Measurements from ENCODE around the gene DHRS7B. TPM values are rescaled to one million over a fixed set of nuclear protein-coding genes. Genes with fewer than 3 reads are reported as not detected.

The DHRS7B gene
- polyA plus RNA-seq, 1 of the 3 experiments (the other 2 are of a cell fraction), result 17.8 TPM

GRCh38 chr17:21146362-21147015 is 19.7 kb downstream of the DHRS7B start (continued):
- TF ChIP-seq, protein P1, sequence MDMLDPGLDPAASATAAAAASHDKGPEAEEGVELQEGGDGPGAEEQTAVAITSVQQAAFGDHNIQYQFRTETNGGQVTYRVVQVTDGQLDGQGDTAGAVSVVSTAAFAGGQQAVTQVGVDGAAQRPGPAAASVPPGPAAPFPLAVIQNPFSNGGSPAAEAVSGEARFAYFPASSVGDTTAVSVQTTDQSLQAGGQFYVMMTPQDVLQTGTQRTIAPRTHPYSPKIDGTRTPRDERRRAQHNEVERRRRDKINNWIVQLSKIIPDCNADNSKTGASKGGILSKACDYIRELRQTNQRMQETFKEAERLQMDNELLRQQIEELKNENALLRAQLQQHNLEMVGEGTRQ (IDR thresholded peaks at IDR 0.05; ENCODE audit: borderline replicate concordance, low read depth, low read length), result no peak
- no peak for TF ChIP-seq PBX3 (IDR thresholded peaks at IDR 0.05)
- TF ChIP-seq NRF1 (IDR thresholded peaks at IDR 0.05; ENCODE audit: low read depth, low read length), result no peak

DNA sequence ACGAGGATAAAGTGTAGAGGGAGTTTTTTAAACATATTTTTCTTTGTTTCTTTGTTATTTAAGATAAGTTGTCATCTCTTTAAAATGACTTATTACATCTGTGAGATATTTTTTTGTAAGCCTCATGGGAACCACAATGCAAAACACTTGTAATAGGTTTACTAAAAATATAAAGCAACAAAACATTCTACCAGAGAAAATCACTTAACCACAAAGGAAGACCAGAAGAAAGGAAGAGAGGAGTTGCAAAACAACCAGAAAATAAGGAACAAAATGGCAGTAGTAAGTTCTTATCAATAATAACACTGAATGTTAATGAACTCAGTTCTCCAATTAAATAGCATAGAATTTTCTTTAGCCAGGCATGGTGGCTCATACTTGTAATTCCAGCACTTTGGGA is 22.9 kb downstream of the DHRS7B start:
- 85% methylated on average over 1 of the region's 1 CpG for WGBS (ENCODE audit: low lambda C conversion rate)
- Histone ChIP-seq H3K36me3 (replicated peaks in 1 of 2; ENCODE audit: control insufficient read depth in 1 of 2, insufficient read depth in 2 of 2, low read length in 1 of 2) (no peaks in the 10 kb centered on the region), H4K20me1 (ENCODE audit: insufficient read depth) (no peaks in the 10 kb centered on the region), H2AFZ (ENCODE audit: low read depth) (no peak overlapping the region), H3F3A (replicated peaks; ENCODE audit: insufficient read depth) (no peaks in the 10 kb centered on the region), H3K4me1 (ENCODE audit: control insufficient read depth in 1 of 2, insufficient read depth in 2 of 2, low read depth in 1 of 2, low read length in 1 of 2) (no peaks in the 10 kb centered on the region), H3K27ac (ENCODE audit: low read depth in 2 of 2, low read length in 1 of 2) (no peak overlapping the region), H3K4me3 (ENCODE audit: low read depth in 2 of 2, low read length in 1 of 2) (no peak overlapping the region), H3K9me3 (peaks cover 13% of the 10 kb centered on the region; the same call in 1 of the 2 replicates), H3K4me2 (no peak overlapping the region), H3K79me2 (ENCODE audit: insufficient read depth) (no peaks in the 10 kb centered on the region), H3K27me3 (ENCODE audit: insufficient read depth) (no peaks in the 10 kb centered on the region), H3K9me2 (no peaks in the 10 kb centered on the region), H3K9ac (no peak overlapping the region)
- no peak for TF ChIP-seq FOSL2 (IDR thresholded peaks at IDR 0.05; ENCODE audit: borderline replicate concordance, low read depth)
- no peak for TF ChIP-seq JUND (IDR thresholded peaks at IDR 0.05)
- no peak for TF ChIP-seq YY1 (IDR thresholded peaks at IDR 0.05; ENCODE audit: low read depth)
- no peak for TF ChIP-seq RXRA (IDR thresholded peaks at IDR 0.05; ENCODE audit: borderline replicate concordance, low read depth)
- TF ChIP-seq, protein P1 (IDR thresholded peaks at IDR 0.05; ENCODE audit: borderline replicate concordance, low read depth, low read length), result no peak
- CTCF ChIA-PET, result no interaction called here
- DNase-seq, result no peak
- POLR2A ChIA-PET, result no interaction called here

- H3K36me3 ChIP-seq (replicated peaks in 1 of 2; ENCODE audit: control insufficient read depth in 1 of 2, insufficient read depth in 2 of 2, low read length in 1 of 2), result peaks cover 0 to 6% of the 10 kb centered on the region in 2 experiments
- peaks cover 27% of the 10 kb centered on the region; the same call in 1 of the 2 replicates for H3K9me3 ChIP-seq
- H3K4me3 ChIP-seq (ENCODE audit: low read depth in 2 of 2, low read length in 1 of 2), result no peak overlapping the region
- H3K9ac ChIP-seq, result no peak overlapping the region
- H3K4me1 ChIP-seq (ENCODE audit: control insufficient read depth in 1 of 2, insufficient read depth in 2 of 2, low read depth in 1 of 2, low read length in 1 of 2), result no peaks in the 10 kb centered on the region
- no peaks in the 10 kb centered on the region for H3K27me3 ChIP-seq (ENCODE audit: insufficient read depth)
- no peak for DNase-seq
- H2AFZ ChIP-seq (ENCODE audit: low read depth), result no peak overlapping the region
- POLR2A ChIA-PET, result no interaction called here
- no peaks in the 10 kb centered on the region for H3K79me2 ChIP-seq (ENCODE audit: insufficient read depth)
- 72% methylated on average over 1 of the region's 1 CpG for WGBS (ENCODE audit: low lambda C conversion rate)
- TF ChIP-seq, protein P1 (IDR thresholded peaks at IDR 0.05; ENCODE audit: borderline replicate concordance, low read depth, low read length), result no peak
- TF ChIP-seq JUND (IDR thresholded peaks at IDR 0.05) (no peak), RAD21 (IDR thresholded peaks at IDR 0.05; ENCODE audit: low read length) (no peak), POLR2AphosphoS5 (IDR thresholded peaks at IDR 0.05; ENCODE audit: low read depth, low read length) (no peak), SIN3A (IDR thresholded peaks at IDR 0.05; ENCODE audit: borderline replicate concordance, low read depth, low read length) (no peak), TCF12 (IDR thresholded peaks at IDR 0.05) (no peak), MXI1 (IDR thresholded peaks at IDR 0.05; ENCODE audit: low read depth, low read length) (no peak)
- H3K4me2 ChIP-seq, result no peak overlapping the region
- no peaks in the 10 kb centered on the region for H3K9me2 ChIP-seq
- no peaks in the 10 kb centered on the region for H4K20me1 ChIP-seq (ENCODE audit: insufficient read depth)
- CTCF ChIA-PET, result no interaction called here
- H3F3A ChIP-seq (replicated peaks; ENCODE audit: insufficient read depth), result no peaks in the 10 kb centered on the region
- H3K27ac ChIP-seq (ENCODE audit: low read depth in 2 of 2, low read length in 1 of 2), result no peak overlapping the region
Observed at GRCh38 chr17:21152731-21153130, 26.0 kb downstream of the DHRS7B start.

Measured in SK-N-SH (cell line).